Gastrocnemius medialis (tissue), 4 donors: ENCODE results near the gene NPIPB6. TPM values are rescaled to one million over a fixed set of nuclear protein-coding genes. Genes with fewer than 3 reads are reported as not detected.

ENCODE experiments used
- ATAC-seq, 2 donors: fragments of 150-250 bp; one replicate each; pipeline ENCODE4 v1.9.1; 2016
- DNase-seq, 2 donors: peaks; one replicate each; pipeline ENCODE4 v3.0.0-alpha.2; 2019
- H3K27ac ChIP-seq, 4 donors: fragments of 200-600 bp; sonication (generic); 1 replicate in 1 of 4; 2 replicates in 3 of 4; pipeline ENCODE4 v1.5.1; 2016 to 2018; ENCODE audit warnings: mild to moderate bottlenecking in 2 of 4, moderate library complexity in 1 of 4
- H3K27me3 ChIP-seq, 3 donors: fragments of 200-600 bp; sonication (generic) in 2 of 3; 1 replicate in 1 of 3; 2 replicates in 2 of 3; pipeline versions ENCODE4 v1.5.1 to v1.6.0; 2016 to 2019; ENCODE audit warnings: mild to moderate bottlenecking in 1 of 3, moderate library complexity in 1 of 3
- H3K36me3 ChIP-seq, 2 donors: fragments of 200-600 bp; sonication (generic) in 1 of 2; one replicate each; pipeline ENCODE4 v1.5.1; 2017 to 2018
- H3K4me1 ChIP-seq, 2 donors: fragments of 200-600 bp; sonication (generic) in 1 of 2; one replicate each; pipeline ENCODE4 v1.5.1; 2016 to 2017; ENCODE audit warnings: mild to moderate bottlenecking in 2 of 2
- H3K4me3 ChIP-seq, 4 donors: fragments of 200-600 bp; sonication (generic) in 3 of 4; 1 replicate in 1 of 4; 2 replicates in 3 of 4; pipeline ENCODE4 v1.5.1; 2016 to 2019; ENCODE audit warnings: mild to moderate bottlenecking in 2 of 4
- H3K9me3 ChIP-seq, 3 donors: fragments of 200-600 bp; sonication (generic) in 2 of 3; 1 replicate in 1 of 3; 2 replicates in 2 of 3; pipeline ENCODE4 v1.5.1; 2016 to 2019
- POLR2A ChIP-seq, 2 donors: fragments of 450-650 bp; IDR thresholded peaks; one replicate each; pipeline ENCODE4 v1.6.1; 2017; ENCODE audit warnings: antibody characterized with exemption in 2 of 2, mild to moderate bottlenecking in 2 of 2, moderate library complexity in 2 of 2
- in situ Hi-C, 4 donors: fragments of 200-750 bp; cut with MboI; loops; one replicate each; pipeline versions ENCODE4 v1.15.0 to v1.8.0; 2017; ENCODE audit warnings: low sequenced_read_pairs in 4 of 4
- intact Hi-C: fragments of 100-400 bp; cut with DNase I; formaldehyde crosslinking; loops from one replicate; pipeline ENCODE4 v1.15.1; 2023; ENCODE audit warnings: low total_unique reads
- microRNA-seq, 2 donors: library from miRNA; unstranded; fragments of <30 nt; microRNA quantifications; one replicate each; pipeline ENCODE4, GENCODE V29; 2016; ENCODE audit warnings: borderline replicate concordance in 2 of 2
- total RNA-seq, 4 donors: library from RNA; depleted of rRNA; stranded (reverse); fragments of >200 nt; gene quantifications; one replicate each; pipeline versions ENCODE4 v1.1.0 to v1.2.3, GENCODE V29; 2016
- TF ChIP-seq, protein P1 (sequence below), 5 experiments: fragments of 450-650 bp in 3 of 5; fragments of 200-600 bp in 2 of 5; sonication (generic) in 2 of 5; IDR thresholded peaks in 4 of 5; conservative IDR thresholded peaks in 1 of 5; 1 replicate in 4 of 5; 2 replicates in 1 of 5; pipeline ENCODE4 v1.5.1; 2016 to 2019; ENCODE audit warnings: antibody characterized with exemption in 5 of 5, mild to moderate bottlenecking in 3 of 5, moderate library complexity in 3 of 5

NPIPB6 gene
- total RNA-seq, 4 donors from 2014 or later = 0.38 to 10.9 (median 0.53) TPM; not detected in 1

DNA sequence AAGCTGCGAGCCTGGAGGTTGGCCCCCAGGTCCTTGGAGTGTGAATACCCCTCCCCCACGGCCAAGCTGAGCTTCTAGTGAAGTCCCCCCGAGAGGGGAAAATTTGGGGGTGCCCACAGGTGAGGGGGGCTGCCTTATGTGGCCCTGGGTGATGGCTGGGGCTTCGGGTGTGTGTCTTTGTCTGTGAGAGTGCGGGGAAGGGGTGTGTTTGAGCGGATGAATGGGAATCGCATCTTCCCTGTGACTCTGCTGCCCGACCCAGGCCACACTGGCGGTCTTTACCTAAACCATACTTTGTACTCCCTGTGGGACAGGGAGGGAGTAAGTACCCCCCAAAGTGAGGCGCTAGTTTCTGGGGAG lies 69.7 kb downstream of the NPIPB6 start:
- in situ Hi-C loops (no loop called here), intact Hi-C loops (loop anchor here (2.0 to 10.0 kb wide), 2 partner anchors 33 to 79 kb away; partner anchors contain the start of gene XPO6)
- no peak for DNase-seq
- Histone ChIP-seq H3K27ac (peak overlapping the region in 2 of 4 donors; percentile 76 to 80), H3K27me3 (no peaks in the 10 kb centered on the region), H3K4me1 (peaks cover 30 to 39% of the 10 kb centered on the region in 2 donors), H3K9me3 (no peaks in the 10 kb centered on the region), H3K36me3 (no peaks in the 10 kb centered on the region), H3K4me3 (peak overlapping the region in 2 of 4 donors; percentile 66 to 72)
- TF ChIP-seq, protein P1, sequence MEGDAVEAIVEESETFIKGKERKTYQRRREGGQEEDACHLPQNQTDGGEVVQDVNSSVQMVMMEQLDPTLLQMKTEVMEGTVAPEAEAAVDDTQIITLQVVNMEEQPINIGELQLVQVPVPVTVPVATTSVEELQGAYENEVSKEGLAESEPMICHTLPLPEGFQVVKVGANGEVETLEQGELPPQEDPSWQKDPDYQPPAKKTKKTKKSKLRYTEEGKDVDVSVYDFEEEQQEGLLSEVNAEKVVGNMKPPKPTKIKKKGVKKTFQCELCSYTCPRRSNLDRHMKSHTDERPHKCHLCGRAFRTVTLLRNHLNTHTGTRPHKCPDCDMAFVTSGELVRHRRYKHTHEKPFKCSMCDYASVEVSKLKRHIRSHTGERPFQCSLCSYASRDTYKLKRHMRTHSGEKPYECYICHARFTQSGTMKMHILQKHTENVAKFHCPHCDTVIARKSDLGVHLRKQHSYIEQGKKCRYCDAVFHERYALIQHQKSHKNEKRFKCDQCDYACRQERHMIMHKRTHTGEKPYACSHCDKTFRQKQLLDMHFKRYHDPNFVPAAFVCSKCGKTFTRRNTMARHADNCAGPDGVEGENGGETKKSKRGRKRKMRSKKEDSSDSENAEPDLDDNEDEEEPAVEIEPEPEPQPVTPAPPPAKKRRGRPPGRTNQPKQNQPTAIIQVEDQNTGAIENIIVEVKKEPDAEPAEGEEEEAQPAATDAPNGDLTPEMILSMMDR (IDR thresholded peaks at IDR 0.05 in 4 of 5, conservative IDR thresholded peaks at IDR 0.05 in 1 of 5) = no peak
- TF ChIP-seq POLR2A (IDR thresholded peaks at IDR 0.05) = no peak
- no peak for ATAC-seq

DNA sequence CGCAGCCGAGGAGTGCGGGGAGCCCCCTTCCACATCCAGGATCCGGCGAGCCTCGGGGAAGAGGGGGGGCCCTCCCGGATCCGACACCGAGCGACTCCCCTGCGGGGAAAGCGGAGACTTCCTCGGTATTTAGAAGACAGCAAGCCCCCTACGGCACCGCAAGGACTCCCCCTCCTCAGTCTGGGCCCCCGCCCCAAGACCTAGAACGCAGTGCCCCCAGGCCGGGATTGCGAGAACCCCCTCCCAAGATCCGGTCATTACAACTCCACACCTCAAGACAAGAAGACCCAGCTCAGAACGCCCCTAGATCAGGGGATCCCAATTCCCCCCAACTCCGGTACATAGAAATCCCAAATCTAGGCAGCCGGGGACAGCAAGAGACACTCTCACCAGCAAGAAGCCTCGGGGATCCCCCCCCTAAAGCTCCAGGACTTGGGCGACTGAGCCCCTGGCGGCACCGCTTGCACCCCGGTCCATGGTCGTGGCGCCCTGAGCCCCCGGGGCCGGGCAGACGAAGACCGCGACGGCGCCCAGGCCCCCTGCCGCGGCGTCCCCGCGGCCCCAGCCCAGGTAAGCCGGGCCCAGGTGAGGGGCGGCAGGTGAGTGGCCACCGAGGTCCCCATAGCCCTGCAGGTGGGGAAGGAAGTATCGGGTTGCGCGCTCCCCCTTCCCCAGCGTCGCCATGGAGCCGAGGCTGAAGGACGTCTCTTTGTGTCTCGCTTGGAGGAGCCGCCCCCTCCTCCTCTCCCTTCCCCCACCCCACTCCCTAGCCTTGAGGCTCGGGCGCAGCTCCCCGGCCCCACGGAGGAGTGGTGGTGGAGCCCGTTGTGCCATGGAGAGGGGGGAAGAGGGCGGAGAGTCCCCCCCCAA lies 70.3 kb downstream of the NPIPB6 start:
- Histone ChIP-seq H3K9me3 (no peaks in the 10 kb centered on the region), H3K4me1 (peaks cover 36 to 43% of the 10 kb centered on the region in 2 donors), H3K4me3 (peak overlapping the region; percentile 59 to 72 (median 62)), H3K27ac (peak overlapping the region; percentile 59 to 80 (median 68)), H3K36me3 (no peaks in the 10 kb centered on the region), H3K27me3 (no peaks in the 10 kb centered on the region)
- no peak for TF ChIP-seq POLR2A (IDR thresholded peaks at IDR 0.05)
- TF ChIP-seq, protein P1 (IDR thresholded peaks at IDR 0.05 in 4 of 5, conservative IDR thresholded peaks at IDR 0.05 in 1 of 5) = no peak
- no peak for DNase-seq
- intact Hi-C loops = loop anchor here (2.0 to 10.0 kb wide), 2 partner anchors 32 to 78 kb away; partner anchors contain the start of gene XPO6
- in situ Hi-C loops = no loop called here
- ATAC-seq = peak in 1 of 2 donors; percentile 10

Small RNA genes within 50 kb of the gene (microRNA-seq; reads per million reads assigned to microRNA genes)
- 0 reads per million in 2 donors for gene MIR6862-1

Other genes starting within 250 kb of the NPIPB6 start
- gene XPO6, start 151.5 kb downstream of the NPIPB6 start, total RNA-seq = 10 to 100 TPM; 20.9 to 40.1 (median 29.6) TPM
- 1 to 10 TPM; 1.8 to 6.4 (median 4.5) TPM for gene SBK1, start 71.0 kb downstream of the NPIPB6 start, total RNA-seq
- 100 to 1,000 TPM in 3 of 4 donors, 10 to 100 TPM in 1; 95.6 to 220 (median 163) TPM for gene EIF3CL, start 40.3 kb upstream of the NPIPB6 start, total RNA-seq
- not detected for gene NPIPB7, start 108.8 kb upstream of the NPIPB6 start, total RNA-seq
- 10 to 100 TPM; 11.0 to 20.6 (median 18.8) TPM for gene CLN3, start 128.6 kb upstream of the NPIPB6 start, total RNA-seq
- 1 to 10 TPM in 1 of 4 donors, under 1 TPM in 3; 0.15 to 1.4 (median 0.54) TPM for gene APOBR, start 131.1 kb upstream of the NPIPB6 start, total RNA-seq
- gene IL27, start 143.3 kb upstream of the NPIPB6 start, total RNA-seq = not detected
- 10 to 100 TPM; 18.7 to 44.3 (median 22.6) TPM for gene NUPR1, start 175.5 kb upstream of the NPIPB6 start, total RNA-seq
- 10 to 100 TPM; 35.1 to 50.4 (median 41.9) TPM for gene SGF29, start 190.4 kb upstream of the NPIPB6 start, total RNA-seq
- under 1 TPM in 1 of 4 donors, not detected in 3; 0.46 TPM for gene SULT1A2, start 233.5 kb upstream of the NPIPB6 start, total RNA-seq
- gene SULT1A1, start 246.5 kb upstream of the NPIPB6 start, total RNA-seq = 10 to 100 TPM in 1 of 4 donors, 1 to 10 TPM in 3; 5.7 to 10.0 (median 8.2) TPM